DMS79 (cell line): ENCODE data around the gene SYNGR1.

Source experiments
- DNase-seq: peaks from one replicate; lab custom pipeline; 2025; lab: John Stamatoyannopoulos, UW

The SYNGR1 gene

DNA sequence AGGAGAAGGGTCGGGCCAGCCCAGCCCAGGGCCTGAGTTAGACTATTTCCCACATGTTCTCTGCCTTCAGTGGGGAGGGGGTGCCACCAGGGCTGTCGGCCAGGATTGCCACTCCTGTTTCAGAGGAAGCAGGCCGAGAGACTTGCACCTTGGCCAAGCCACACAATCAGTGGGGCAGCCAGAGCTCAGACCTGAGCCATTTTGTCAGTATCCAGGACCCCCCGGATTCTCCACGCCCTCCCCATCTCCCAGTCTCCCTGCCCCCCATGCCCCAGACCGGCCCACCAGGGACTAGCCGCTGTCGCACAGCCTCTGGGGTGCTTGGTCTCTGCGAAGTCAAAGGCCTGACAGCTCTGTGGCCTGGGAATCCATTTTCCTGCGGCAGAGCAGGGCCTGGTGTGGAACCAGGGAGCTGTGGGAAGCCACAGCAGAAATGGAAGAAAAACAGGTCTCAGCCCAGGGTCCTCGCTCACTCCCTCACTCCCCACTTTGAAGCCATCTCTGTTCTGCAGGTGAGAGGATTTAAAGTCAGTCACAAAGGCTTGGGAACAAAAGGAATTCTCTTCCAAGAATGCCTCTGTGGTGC is 81.5 kb downstream of the SYNGR1 start:
- DNase-seq = no peak

DNA sequence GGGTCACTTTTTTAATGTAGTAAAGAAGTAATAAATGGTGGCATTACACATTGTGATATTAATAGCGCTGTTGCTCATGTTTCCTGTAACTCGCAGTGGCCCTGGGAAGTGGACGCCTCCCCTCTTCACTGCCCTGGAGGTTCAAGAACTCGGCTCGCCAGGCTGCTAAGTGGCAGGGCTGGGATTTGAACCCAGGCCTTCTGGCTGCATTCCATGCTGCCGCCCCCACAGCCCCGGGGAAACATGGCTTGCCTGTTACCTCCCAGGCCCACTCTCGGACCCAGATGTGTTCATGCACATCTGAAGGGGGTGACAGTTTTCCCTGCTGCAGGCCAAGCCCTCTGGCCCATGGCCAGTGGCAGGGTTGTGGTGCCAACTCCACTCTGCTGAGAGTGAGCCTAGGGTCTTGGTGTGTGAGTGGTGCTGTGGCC is 82.0 kb downstream of the SYNGR1 start:
- no peak for DNase-seq

- DNase-seq = no peak
Measured at GRCh38 chr22:39432361-39432811, 82.6 kb downstream of the SYNGR1 start.

- no peak for DNase-seq
Measured at GRCh38 chr22:39433476-39434242, 83.9 kb downstream of the SYNGR1 start.

GRCh38 chr22:39434243-39434653 is 84.5 kb downstream of the SYNGR1 start:
- DNase-seq = no peak

GRCh38 chr22:39434721-39435120 is 84.9 kb downstream of the SYNGR1 start:
- no peak for DNase-seq
